CD4-positive, alpha-beta memory T cell (primary cell): ENCODE results near the gene MYH16. TPM values are rescaled to one million over a fixed set of nuclear protein-coding genes. Genes with fewer than 3 reads are reported as not detected.
A peak's percentile ranks its signal among the peaks of the same experiment; 100 is the strongest.
"Not testable (repeated sequence)": the region's sequence is repeated elsewhere in the genome, so short reads cannot be mapped to it uniquely, and the experiment has no call there.

Experiments used
- CTCF ChIA-PET: fragments of 350-600 bp; sonication (Branson Sonifier 250); formaldehyde crosslinking; loops from one replicate; lab custom pipeline; 2021; ENCODE audit warnings: inconsistent platforms; ENCODE audit not compliant: partially characterized antibody; lab: Charles Lee
- POLR2A ChIA-PET: fragments of 350-600 bp; sonication (Branson Sonifier 250); formaldehyde crosslinking; loops from one replicate; lab custom pipeline; 2021; ENCODE audit not compliant: partially characterized antibody; lab: Charles Lee
- DNase-seq, 5 donors: peaks; one replicate each; pipeline versions ENCODE4 v3.0.0 to v3.0.0-alpha.2; 2020 to 2022; ENCODE audit warnings: mixed read lengths in 1 of 5
- H3K27ac ChIP-seq: one replicate; pipeline ENCODE4 v1.7.0; 2013; ENCODE audit warnings: low read depth, low read length
- H3K27me3 ChIP-seq: 2 replicates; pipeline ENCODE4 v1.7.0; 2013; ENCODE audit warnings: mild to moderate bottlenecking, low read length, moderate library complexity; ENCODE audit not compliant: insufficient read depth
- H3K36me3 ChIP-seq: 2 replicates; pipeline ENCODE4 v1.7.0; 2013; ENCODE audit warnings: mild to moderate bottlenecking, low read length, moderate library complexity; ENCODE audit not compliant: insufficient read depth
- H3K4me1 ChIP-seq: 2 replicates; pipeline ENCODE4 v1.7.0; 2013; ENCODE audit warnings: mild to moderate bottlenecking, low read length, moderate library complexity; ENCODE audit not compliant: insufficient read depth
- H3K4me3 ChIP-seq, 2 donors: one replicate each; pipeline ENCODE4 v1.7.0; 2013; ENCODE audit warnings: low read length in 2 of 2, mild to moderate bottlenecking in 1 of 2
- H3K9me3 ChIP-seq, 2 donors: one replicate each; pipeline ENCODE4 v1.7.0; 2013; ENCODE audit warnings: low read length in 2 of 2, control low read depth in 1 of 2; ENCODE audit not compliant: control insufficient read depth in 1 of 2
- H3K27ac Mint-ChIP-seq, 7 donors: one replicate each; pipeline ENCODE4 v1.8.0; 2020 to 2021; ENCODE audit warnings: mixed read lengths in 7 of 7, mild to moderate bottlenecking in 6 of 7, inconsistent platforms in 3 of 7, moderate library complexity in 3 of 7
- H3K27me3 Mint-ChIP-seq, 2 donors: one replicate each; pipeline ENCODE4 v1.8.0; 2020 to 2021; ENCODE audit warnings: mixed read lengths in 2 of 2
- H3K36me3 Mint-ChIP-seq, 2 donors: one replicate each; pipeline ENCODE4 v1.8.0; 2020 to 2021; ENCODE audit warnings: mixed read lengths in 2 of 2, inconsistent platforms in 1 of 2, mild to moderate bottlenecking in 1 of 2
- H3K4me1 Mint-ChIP-seq, 4 donors: one replicate each; pipeline ENCODE4 v1.8.0; 2020 to 2021; ENCODE audit warnings: mixed read lengths in 4 of 4, mild to moderate bottlenecking in 1 of 4
- H3K4me3 Mint-ChIP-seq, 8 donors: one replicate each; pipeline ENCODE4 v1.8.0; 2020 to 2021; ENCODE audit warnings: mixed read lengths in 8 of 8, mild to moderate bottlenecking in 7 of 8, moderate library complexity in 6 of 8, inconsistent platforms in 3 of 8
- H3K9me3 Mint-ChIP-seq, 8 donors: one replicate each; pipeline ENCODE4 v1.8.0; 2020 to 2021; ENCODE audit warnings: mixed read lengths in 8 of 8, mild to moderate bottlenecking in 5 of 8, inconsistent platforms in 3 of 8, moderate library complexity in 1 of 8
- intact Hi-C: fragments of 100-400 bp; cut with micrococcal nuclease; formaldehyde crosslinking; loops from one replicate; pipeline ENCODE4 v1.15.1; 2023
- polyA plus RNA-seq, 2 donors: library from polyadenylated mRNA; unstranded; fragments of 300-500 nt; fragmentation: Illumina TruSeq; gene quantifications; one replicate each; pipeline ENCODE4 v1.2.3, GENCODE V29; 2021
- total RNA-seq, 2 experiments: library from RNA; stranded (reverse); gene quantifications; one replicate each; pipeline ENCODE4 v1.2.3, GENCODE V29; 2021

MYH16 gene
- total and polyA plus RNA-seq, 4 experiments from 2014 or later, result not detected

- Mint-ChIP-seq H3K27me3 (no peaks in the 10 kb centered on the region), H3K4me1 (peaks cover 24 to 37% (median 28%) of the 10 kb centered on the region in 4 donors)
- intact Hi-C loops, result loop anchor here (1.0 to 5.0 kb wide), 3 partner anchors 56 to 183 kb away; partner anchors contain the start of genes BUD31, PDAP1 and SMURF1
These were observed 52.4 kb downstream of the MYH16 start for GRCh38 chr7:99325001-99325493.

GRCh38 chr7:99325592-99326407 lies 53.2 kb downstream of the MYH16 start, which contains the start of gene ARPC1A:
TSS of gene ARPC1A (plus strand) at chr7:99325898. CDS start at chr7:99333354, 7,456 bp downstream.
- no peaks in the 10 kb centered on the region for H3K27me3 Mint-ChIP-seq

More at GRCh38 chr7:99325001-99325493, 52.4 kb downstream of the MYH16 start:
- Mint-ChIP-seq H3K27ac (peak overlapping the region; percentile 87 to 97 (median 93)), H3K9me3 (peaks cover 0 to 2% (median 0%) of the 10 kb centered on the region in 8 donors), H3K36me3 (peaks cover 0 to 11% of the 10 kb centered on the region in 2 donors), H3K4me3 (peak overlapping the region; percentile 86 to 95 (median 90))
- POLR2A ChIA-PET, result interaction anchor here (0.5 to 2.4 kb wide), 7 partner anchors 12 to 445 kb away, joined by 3 to 15 read pairs (median 4); partner anchors contain the start of genes ARPC1B, BUD31 and PDAP1
- Histone ChIP-seq H3K9me3 (no peaks in the 10 kb centered on the region), H3K4me3 (peak overlapping the region; percentile 36 to 99), H3K27ac (peak overlapping the region; percentile 96), H3K4me1 (peaks cover 42% of the 10 kb centered on the region), H3K27me3 (no peaks in the 10 kb centered on the region), H3K36me3 (no peaks in the 10 kb centered on the region)
- CTCF ChIA-PET, result interaction anchor here (4.0 kb wide), 1 partner anchor 12 kb away, joined by 40 read pairs; no protein-coding TSS in a partner anchor
- DNase-seq, result peak in 1 of 5 donors; percentile 8

DNA sequence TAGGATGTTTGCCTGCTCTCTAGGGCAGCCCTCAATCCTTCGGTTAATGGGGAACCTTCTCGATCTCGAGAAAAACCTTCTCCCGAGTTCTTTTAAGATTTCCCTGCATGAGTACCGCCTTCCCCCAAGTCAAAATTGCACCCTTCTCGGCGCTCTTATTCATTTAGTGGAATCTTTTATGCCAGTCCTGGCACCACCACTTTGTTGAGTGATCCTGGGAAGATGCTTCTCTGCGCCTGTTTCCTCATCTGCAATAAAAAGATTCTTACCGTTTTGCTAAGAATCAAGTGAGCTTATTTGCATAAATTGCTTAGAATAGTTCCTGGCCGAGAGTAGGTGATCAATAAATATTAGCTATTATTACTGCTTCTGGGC lies 53.8 kb downstream of the MYH16 start:
- H3K9me3 Mint-ChIP-seq, result peaks cover 0 to 2% (median 0%) of the 10 kb centered on the region in 8 donors
- ChIA-PET POLR2A (interaction anchor here (1.3 to 2.4 kb wide), 6 partner anchors 12 to 447 kb away, joined by 3 to 15 read pairs (median 4); partner anchors contain the start of genes BUD31 and PDAP1), CTCF (interaction anchor here (0.6 to 4.0 kb wide), 3 partner anchors 14 to 174 kb away, joined by 3 to 40 read pairs (median 4); partner anchors contain the start of gene ZNF394)
- no peak for DNase-seq
- peak overlapping the region; percentile 86 to 95 (median 90) for H3K4me3 Mint-ChIP-seq
- intact Hi-C loops, result loop anchor here (5.0 kb wide), 1 partner anchor 184 kb away; the partner anchor contains the start of gene SMURF1
- Histone ChIP-seq H3K36me3 (no peaks in the 10 kb centered on the region), H3K9me3 (no peaks in the 10 kb centered on the region), H3K27me3 (no peaks in the 10 kb centered on the region), H3K4me1 (peaks cover 51% of the 10 kb centered on the region), H3K27ac (peak overlapping the region; percentile 96), H3K4me3 (peak overlapping the region; percentile 36 to 99)
- H3K36me3 Mint-ChIP-seq, result peaks cover 0 to 15% of the 10 kb centered on the region in 2 donors
- H3K27me3 Mint-ChIP-seq, result no peaks in the 10 kb centered on the region
- H3K4me1 Mint-ChIP-seq, result peaks cover 30 to 50% (median 38%) of the 10 kb centered on the region in 4 donors
- peak overlapping the region; percentile 89 to 97 (median 94) for H3K27ac Mint-ChIP-seq

More at GRCh38 chr7:99325592-99326407, 53.2 kb downstream of the MYH16 start, which contains the start of gene ARPC1A:
- Mint-ChIP-seq H3K9me3 (peaks cover 0 to 2% (median 0%) of the 10 kb centered on the region in 8 donors), H3K27ac (peak within 1 kb of the TSS; percentile 89 to 97 (median 94)), H3K36me3 (peaks cover 0 to 11% of the 10 kb centered on the region in 2 donors), H3K4me1 (peaks cover 28 to 45% (median 35%) of the 10 kb centered on the region in 4 donors), H3K4me3 (peak within 1 kb of the TSS; percentile 86 to 95 (median 90))
- no peaks in the 10 kb centered on the region for H3K9me3 ChIP-seq
- POLR2A ChIA-PET, result interaction anchor here (0.6 to 2.4 kb wide), 9 partner anchors 13 to 446 kb away, joined by 3 to 15 read pairs (median 4); partner anchors contain the start of genes ARPC1B, BUD31 and PDAP1
- peaks cover 50% of the 10 kb centered on the region for H3K4me1 ChIP-seq
- DNase-seq, result peak; percentile 86 to 93 (median 92)
- no peaks in the 10 kb centered on the region for H3K36me3 ChIP-seq
- CTCF ChIA-PET, result interaction anchor here (1.4 to 4.0 kb wide), 2 partner anchors 13 to 174 kb away, joined by 3 to 40 read pairs; partner anchors contain the start of gene ZNF394
- intact Hi-C loops, result loop anchor here (1.0 to 5.0 kb wide), 3 partner anchors 55 to 183 kb away; partner anchors contain the start of genes BUD31, PDAP1 and SMURF1
- peak within 1 kb of the TSS; percentile 36 to 99 for H3K4me3 ChIP-seq
- no peaks in the 10 kb centered on the region for H3K27me3 ChIP-seq
- H3K27ac ChIP-seq, result peak within 1 kb of the TSS; percentile 96

DNA sequence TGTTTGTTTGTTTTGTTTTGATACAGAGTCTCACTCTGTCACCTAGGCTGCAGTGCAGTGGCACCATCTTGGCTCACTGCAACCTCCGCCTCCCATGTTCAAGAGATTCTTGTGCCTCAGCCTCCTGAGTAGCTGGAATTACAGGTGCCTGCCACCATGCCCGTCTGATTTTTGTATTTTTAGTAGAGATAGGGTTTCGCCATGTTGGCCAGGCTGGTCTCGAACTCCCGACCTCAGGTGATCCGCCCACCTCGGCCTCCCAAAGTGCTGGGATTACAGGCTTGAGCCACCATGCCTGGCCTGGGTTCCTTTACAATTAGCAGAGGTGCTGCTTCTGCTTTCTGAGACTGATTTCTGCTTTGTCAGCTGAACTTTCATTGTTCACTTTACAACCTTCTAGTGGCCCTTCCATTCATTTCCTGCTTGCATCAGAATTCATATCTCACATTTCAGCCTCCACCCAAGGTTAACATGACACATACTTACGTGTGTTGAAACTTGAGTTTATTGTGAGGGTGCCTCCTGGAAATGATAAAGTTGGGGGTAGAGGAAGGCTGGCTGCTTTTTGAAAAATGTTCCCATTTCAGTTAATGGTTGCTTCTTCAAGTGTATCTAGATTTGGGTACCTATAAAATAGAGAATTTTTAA lies 57.8 kb downstream of the MYH16 start:
- H3K27me3 ChIP-seq, H3K27me3 Mint-ChIP-seq, H3K4me3 ChIP-seq, H3K27ac ChIP-seq, intact Hi-C loops, DNase-seq, H3K36me3 ChIP-seq, H3K9me3 Mint-ChIP-seq, H3K9me3 ChIP-seq: not testable (repeated sequence)
- H3K27ac Mint-ChIP-seq, result peak overlapping the region; percentile 37 to 88 (median 56)
- peak overlapping the region in 5 of 8 donors; percentile 34 to 52 (median 45) for H3K4me3 Mint-ChIP-seq
- H3K4me1 ChIP-seq, result peaks cover 48% of the 10 kb centered on the region
- H3K36me3 Mint-ChIP-seq, result peaks cover 16 to 37% of the 10 kb centered on the region in 2 donors
- ChIA-PET POLR2A (interaction anchor here (1.1 kb wide), 1 partner anchor 228 kb away, joined by 3 read pairs; the partner anchor contains the start of gene ZNF655), CTCF (interaction anchor here (1.4 kb wide), 1 partner anchor 18 kb away, joined by 5 read pairs; no protein-coding TSS in a partner anchor)
- H3K4me1 Mint-ChIP-seq, result peaks cover 39 to 65% (median 50%) of the 10 kb centered on the region in 4 donors

- Histone ChIP-seq H3K4me3 (no peak overlapping the region), H3K9me3 (no peaks in the 10 kb centered on the region), H3K4me1 (peaks cover 48% of the 10 kb centered on the region), H3K27ac (no peak overlapping the region), H3K27me3 (no peaks in the 10 kb centered on the region), H3K36me3 (peaks cover 12% of the 10 kb centered on the region)
- Mint-ChIP-seq H3K27me3 (no peaks in the 10 kb centered on the region), H3K36me3 (peaks cover 17 to 40% of the 10 kb centered on the region in 2 donors), H3K4me1 (peaks cover 39 to 65% (median 49%) of the 10 kb centered on the region in 4 donors), H3K4me3 (no peak overlapping the region), H3K27ac (peak overlapping the region in 4 of 7 donors; percentile 13 to 61 (median 35)), H3K9me3 (peaks cover 0 to 2% (median 0%) of the 10 kb centered on the region in 8 donors)
- intact Hi-C loops, result no loop called here
- POLR2A ChIA-PET, result no interaction called here
- no peak for DNase-seq
- CTCF ChIA-PET, result no interaction called here
These were observed 58.4 kb downstream of the MYH16 start for GRCh38 chr7:99331002-99331401.

DNA sequence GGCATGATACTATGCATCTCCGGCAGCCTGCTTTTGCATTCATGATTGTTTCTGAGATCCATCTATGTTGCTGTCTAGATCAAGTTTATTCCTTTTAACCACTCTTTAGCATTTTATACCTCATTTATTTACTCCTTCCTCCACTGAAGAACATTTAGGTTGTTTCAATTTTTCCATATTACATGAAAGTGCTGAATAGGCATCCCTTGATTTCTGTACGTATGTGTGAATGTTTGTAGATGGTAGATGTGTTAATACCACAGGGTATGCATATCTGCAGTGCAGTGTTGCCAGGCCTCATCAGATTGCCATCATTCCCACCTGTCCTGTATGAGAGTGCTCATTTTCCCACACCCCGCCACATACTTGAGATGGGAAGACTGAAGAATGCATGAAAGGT lies 67.0 kb downstream of the MYH16 start:
- Histone ChIP-seq H3K9me3 (no peaks in the 10 kb centered on the region), H3K4me3 (no peak overlapping the region), H3K27ac (no peak overlapping the region), H3K27me3 (no peaks in the 10 kb centered on the region), H3K4me1 (no peaks in the 10 kb centered on the region), H3K36me3 (peaks cover 65% of the 10 kb centered on the region)
- Mint-ChIP-seq H3K4me1 (peaks cover 0 to 10% (median 3%) of the 10 kb centered on the region in 4 donors), H3K27ac (peak overlapping the region in 3 of 7 donors; percentile 15 to 80 (median 33)), H3K36me3 (peaks cover 44 to 66% of the 10 kb centered on the region in 2 donors), H3K4me3 (no peak overlapping the region), H3K27me3 (no peaks in the 10 kb centered on the region), H3K9me3 (no peaks in the 10 kb centered on the region)
- ChIA-PET CTCF (no interaction called here), POLR2A (interaction anchor here (1.4 kb wide), 1 partner anchor 10 kb away, joined by 3 read pairs; no protein-coding TSS in a partner anchor)
- intact Hi-C loops, result no loop called here
- DNase-seq, result no peak
